ENCODE results near the gene HEMK1.

- TF ChIP-seq, protein P1, sequence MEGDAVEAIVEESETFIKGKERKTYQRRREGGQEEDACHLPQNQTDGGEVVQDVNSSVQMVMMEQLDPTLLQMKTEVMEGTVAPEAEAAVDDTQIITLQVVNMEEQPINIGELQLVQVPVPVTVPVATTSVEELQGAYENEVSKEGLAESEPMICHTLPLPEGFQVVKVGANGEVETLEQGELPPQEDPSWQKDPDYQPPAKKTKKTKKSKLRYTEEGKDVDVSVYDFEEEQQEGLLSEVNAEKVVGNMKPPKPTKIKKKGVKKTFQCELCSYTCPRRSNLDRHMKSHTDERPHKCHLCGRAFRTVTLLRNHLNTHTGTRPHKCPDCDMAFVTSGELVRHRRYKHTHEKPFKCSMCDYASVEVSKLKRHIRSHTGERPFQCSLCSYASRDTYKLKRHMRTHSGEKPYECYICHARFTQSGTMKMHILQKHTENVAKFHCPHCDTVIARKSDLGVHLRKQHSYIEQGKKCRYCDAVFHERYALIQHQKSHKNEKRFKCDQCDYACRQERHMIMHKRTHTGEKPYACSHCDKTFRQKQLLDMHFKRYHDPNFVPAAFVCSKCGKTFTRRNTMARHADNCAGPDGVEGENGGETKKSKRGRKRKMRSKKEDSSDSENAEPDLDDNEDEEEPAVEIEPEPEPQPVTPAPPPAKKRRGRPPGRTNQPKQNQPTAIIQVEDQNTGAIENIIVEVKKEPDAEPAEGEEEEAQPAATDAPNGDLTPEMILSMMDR (conservative IDR thresholded peaks at IDR 0.05; ENCODE audit: low read length), result no peak
- TF ChIP-seq EZH2phosphoT487 (IDR thresholded peaks at IDR 0.05; ENCODE audit: borderline replicate concordance), result no peak
Measured at GRCh38 chr3:50568947-50569749, at the start of gene HEMK1.

Measured in Loucy (cell line).